HEK293 (cell line): ENCODE measurements around the gene CHD1.
A peak's percentile ranks its signal among the peaks of the same experiment; 100 is the strongest.

Experiments used
- BCL11A ChIP-seq: fragments of 450-650 bp; formaldehyde crosslinking; IDR thresholded peaks from 2 replicates; pipeline ENCODE4 v1.5.1; 2016; ENCODE audit warnings: low read depth, missing biosample characterization, missing genetic modification characterization
- KLF8 ChIP-seq: fragments of 450-650 bp; formaldehyde crosslinking; IDR thresholded peaks from 2 replicates; pipeline ENCODE4 v1.5.1; 2016; ENCODE audit warnings: missing biosample characterization, missing genetic modification characterization
- RBAK ChIP-seq: fragments of 450-650 bp; formaldehyde crosslinking; IDR thresholded peaks from 2 replicates; pipeline ENCODE4 v1.5.1; 2016; ENCODE audit warnings: missing biosample characterization, missing genetic modification characterization
- ZBTB7A ChIP-seq: fragments of 450-650 bp; formaldehyde crosslinking; IDR thresholded peaks from 2 replicates; pipeline ENCODE4 v1.5.1; 2016; ENCODE audit warnings: low read depth, missing biosample characterization, missing genetic modification characterization
- ZFP41 ChIP-seq: fragments of 450-650 bp; formaldehyde crosslinking; IDR thresholded peaks from 2 replicates; pipeline ENCODE4 v1.5.1; 2016; ENCODE audit warnings: missing biosample characterization, missing genetic modification characterization, borderline replicate concordance
- ZNF140 ChIP-seq: fragments of 450-650 bp; formaldehyde crosslinking; IDR thresholded peaks from 2 replicates; pipeline ENCODE4 v1.5.1; 2016; ENCODE audit warnings: missing biosample characterization, missing genetic modification characterization
- ZNF16 ChIP-seq: fragments of 450-650 bp; formaldehyde crosslinking; IDR thresholded peaks from 2 replicates; pipeline ENCODE4 v1.5.1; 2016; ENCODE audit warnings: low read depth, missing biosample characterization, missing genetic modification characterization
- ZNF175 ChIP-seq: fragments of 450-650 bp; formaldehyde crosslinking; IDR thresholded peaks from 2 replicates; pipeline ENCODE4 v1.5.1; 2016; ENCODE audit warnings: missing biosample characterization, missing genetic modification characterization
- ZNF223 ChIP-seq: fragments of 450-650 bp; formaldehyde crosslinking; IDR thresholded peaks from 2 replicates; pipeline ENCODE4 v1.5.1; 2016; ENCODE audit warnings: missing biosample characterization, missing genetic modification characterization
- ZNF24 ChIP-seq: fragments of 450-650 bp; formaldehyde crosslinking; IDR thresholded peaks from 2 replicates; pipeline ENCODE4 v1.5.1; 2016; ENCODE audit warnings: missing biosample characterization, missing genetic modification characterization
- ZNF426 ChIP-seq: fragments of 450-650 bp; formaldehyde crosslinking; IDR thresholded peaks from 2 replicates; pipeline ENCODE4 v1.5.1; 2017; ENCODE audit warnings: missing biosample characterization, missing genetic modification characterization, mild to moderate bottlenecking, inconsistent platforms, moderate library complexity
- ZNF660 ChIP-seq: fragments of 450-650 bp; IDR thresholded peaks from 2 replicates; pipeline ENCODE4 v1.5.1; 2018; ENCODE audit warnings: missing biosample characterization, mild to moderate bottlenecking, missing genetic modification characterization
- ZNF701 ChIP-seq: fragments of 450-650 bp; formaldehyde crosslinking; IDR thresholded peaks from 2 replicates; pipeline ENCODE4 v1.5.1; 2016; ENCODE audit warnings: missing biosample characterization, missing genetic modification characterization
- ZNF768 ChIP-seq: fragments of 450-650 bp; formaldehyde crosslinking; IDR thresholded peaks from 2 replicates; pipeline ENCODE4 v1.5.1; 2018; ENCODE audit warnings: missing biosample characterization, mild to moderate bottlenecking, missing genetic modification characterization
- ZSCAN23 ChIP-seq: fragments of 450-650 bp; formaldehyde crosslinking; IDR thresholded peaks from 2 replicates; pipeline ENCODE4 v1.5.1; 2016; ENCODE audit warnings: missing biosample characterization, missing genetic modification characterization
- TF ChIP-seq, protein P1 (sequence below): fragments of 450-650 bp; formaldehyde crosslinking; IDR thresholded peaks from 2 replicates; pipeline ENCODE4 v1.5.1; 2016; ENCODE audit warnings: missing biosample characterization, missing genetic modification characterization
- TF ChIP-seq, protein P2 (sequence below): fragments of 450-650 bp; formaldehyde crosslinking; IDR thresholded peaks from 2 replicates; pipeline ENCODE4 v1.5.1; 2016; ENCODE audit warnings: missing biosample characterization, missing genetic modification characterization
- TF ChIP-seq, protein P3 (sequence below): fragments of 450-650 bp; formaldehyde crosslinking; IDR thresholded peaks from 2 replicates; pipeline ENCODE4 v1.5.1; 2017; ENCODE audit warnings: missing biosample characterization, missing genetic modification characterization
- TF ChIP-seq, protein P4 (sequence below): fragments of 450-650 bp; IDR thresholded peaks from 2 replicates; pipeline ENCODE4 v1.5.1; 2018; ENCODE audit warnings: missing biosample characterization, missing genetic modification characterization
- TF ChIP-seq, protein P5 (sequence below): fragments of 450-650 bp; formaldehyde crosslinking; IDR thresholded peaks from 2 replicates; pipeline ENCODE4 v1.5.1; 2016; ENCODE audit warnings: missing biosample characterization, missing genetic modification characterization
- TF ChIP-seq, protein P6 (sequence below): fragments of 450-650 bp; formaldehyde crosslinking; IDR thresholded peaks from 2 replicates; pipeline ENCODE4 v1.5.1; 2016; ENCODE audit warnings: missing biosample characterization, missing genetic modification characterization, low read depth
- TF ChIP-seq, protein P7 (sequence below): fragments of 450-650 bp; formaldehyde crosslinking; IDR thresholded peaks from 2 replicates; pipeline ENCODE4 v1.5.1; 2016; ENCODE audit warnings: missing biosample characterization, missing genetic modification characterization
- TF ChIP-seq, protein P8 (sequence below): fragments of 450-650 bp; formaldehyde crosslinking; IDR thresholded peaks from 2 replicates; pipeline ENCODE4 v1.5.1; 2016; ENCODE audit warnings: missing biosample characterization, missing genetic modification characterization

CHD1 gene

DNA sequence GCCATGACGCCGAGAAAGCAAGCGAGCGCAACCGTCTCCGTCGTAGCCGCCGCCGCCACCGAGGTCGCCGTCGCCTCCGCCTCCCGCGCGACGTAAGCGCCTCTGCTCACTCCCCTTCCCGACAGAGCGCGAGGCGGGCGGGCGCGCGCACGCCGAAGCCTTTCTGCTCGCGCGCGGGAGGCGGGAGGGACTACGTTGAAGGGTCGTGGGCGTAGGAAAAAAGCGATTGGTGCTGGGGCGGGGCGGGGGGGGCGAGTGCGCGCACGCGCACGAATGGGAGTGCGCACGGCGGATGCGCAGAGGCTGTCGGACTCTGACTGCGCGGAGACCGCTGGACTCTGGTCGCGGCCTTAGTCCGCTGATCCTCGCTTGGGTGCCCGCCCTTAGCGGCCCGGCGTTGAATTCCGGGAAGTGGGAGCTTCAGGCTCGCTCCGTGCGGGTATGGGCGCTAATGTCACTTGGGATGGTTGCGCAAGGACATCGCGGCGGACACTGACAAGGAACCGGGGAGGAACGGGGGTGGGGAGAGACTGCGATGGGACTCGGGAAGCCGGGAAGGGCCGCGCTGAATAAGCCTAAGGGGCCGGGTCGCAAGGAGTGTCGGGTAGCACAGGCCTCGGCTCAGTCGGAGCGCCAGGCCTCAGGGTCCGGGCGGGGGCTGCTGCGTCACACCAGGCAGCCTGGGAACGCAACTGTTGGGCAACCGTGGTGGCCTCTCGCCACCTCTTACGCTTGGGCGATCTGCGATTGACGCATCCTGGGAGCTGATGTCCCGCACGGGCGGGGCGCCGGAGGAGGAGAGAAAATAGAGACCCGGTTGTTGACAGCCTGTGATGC lies at the start of gene CHD1 (continued):
- TF ChIP-seq, protein P1, sequence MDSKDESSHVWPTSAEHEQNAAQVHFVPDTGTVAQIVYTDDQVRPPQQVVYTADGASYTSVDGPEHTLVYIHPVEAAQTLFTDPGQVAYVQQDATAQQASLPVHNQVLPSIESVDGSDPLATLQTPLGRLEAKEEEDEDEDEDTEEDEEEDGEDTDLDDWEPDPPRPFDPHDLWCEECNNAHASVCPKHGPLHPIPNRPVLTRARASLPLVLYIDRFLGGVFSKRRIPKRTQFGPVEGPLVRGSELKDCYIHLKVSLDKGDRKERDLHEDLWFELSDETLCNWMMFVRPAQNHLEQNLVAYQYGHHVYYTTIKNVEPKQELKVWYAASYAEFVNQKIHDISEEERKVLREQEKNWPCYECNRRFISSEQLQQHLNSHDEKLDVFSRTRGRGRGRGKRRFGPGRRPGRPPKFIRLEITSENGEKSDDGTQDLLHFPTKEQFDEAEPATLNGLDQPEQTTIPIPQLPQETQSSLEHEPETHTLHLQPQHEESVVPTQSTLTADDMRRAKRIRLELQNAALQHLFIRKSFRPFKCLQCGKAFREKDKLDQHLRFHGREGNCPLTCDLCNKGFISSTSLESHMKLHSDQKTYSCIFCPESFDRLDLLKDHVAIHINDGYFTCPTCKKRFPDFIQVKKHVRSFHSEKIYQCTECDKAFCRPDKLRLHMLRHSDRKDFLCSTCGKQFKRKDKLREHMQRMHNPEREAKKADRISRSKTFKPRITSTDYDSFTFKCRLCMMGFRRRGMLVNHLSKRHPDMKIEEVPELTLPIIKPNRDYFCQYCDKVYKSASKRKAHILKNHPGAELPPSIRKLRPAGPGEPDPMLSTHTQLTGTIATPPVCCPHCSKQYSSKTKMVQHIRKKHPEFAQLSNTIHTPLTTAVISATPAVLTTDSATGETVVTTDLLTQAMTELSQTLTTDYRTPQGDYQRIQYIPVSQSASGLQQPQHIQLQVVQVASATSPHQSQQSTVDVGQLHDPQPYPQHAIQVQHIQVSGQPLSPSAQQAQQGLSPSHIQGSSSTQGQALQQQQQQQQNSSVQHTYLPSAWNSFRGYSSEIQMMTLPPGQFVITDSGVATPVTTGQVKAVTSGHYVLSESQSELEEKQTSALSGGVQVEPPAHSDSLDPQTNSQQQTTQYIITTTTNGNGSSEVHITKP = peak; percentile 73
- TF ChIP-seq ZNF24 (tag by site-specific recombination) = peak; percentile 90
- TF ChIP-seq, protein P2, sequence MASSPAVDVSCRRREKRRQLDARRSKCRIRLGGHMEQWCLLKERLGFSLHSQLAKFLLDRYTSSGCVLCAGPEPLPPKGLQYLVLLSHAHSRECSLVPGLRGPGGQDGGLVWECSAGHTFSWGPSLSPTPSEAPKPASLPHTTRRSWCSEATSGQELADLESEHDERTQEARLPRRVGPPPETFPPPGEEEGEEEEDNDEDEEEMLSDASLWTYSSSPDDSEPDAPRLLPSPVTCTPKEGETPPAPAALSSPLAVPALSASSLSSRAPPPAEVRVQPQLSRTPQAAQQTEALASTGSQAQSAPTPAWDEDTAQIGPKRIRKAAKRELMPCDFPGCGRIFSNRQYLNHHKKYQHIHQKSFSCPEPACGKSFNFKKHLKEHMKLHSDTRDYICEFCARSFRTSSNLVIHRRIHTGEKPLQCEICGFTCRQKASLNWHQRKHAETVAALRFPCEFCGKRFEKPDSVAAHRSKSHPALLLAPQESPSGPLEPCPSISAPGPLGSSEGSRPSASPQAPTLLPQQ (tag by site-specific recombination) = peak; percentile 58
- peak; percentile 56 for TF ChIP-seq ZNF660 (tag by site-specific recombination)
- peak; percentile 72 for TF ChIP-seq KLF8
- TF ChIP-seq ZNF223 (tag by site-specific recombination) = no peak
- TF ChIP-seq BCL11A (tag by site-specific recombination) = peak; percentile 83; the same call in 1 of the 2 replicates
- no peak for TF ChIP-seq ZNF16
- TF ChIP-seq, protein P3, sequence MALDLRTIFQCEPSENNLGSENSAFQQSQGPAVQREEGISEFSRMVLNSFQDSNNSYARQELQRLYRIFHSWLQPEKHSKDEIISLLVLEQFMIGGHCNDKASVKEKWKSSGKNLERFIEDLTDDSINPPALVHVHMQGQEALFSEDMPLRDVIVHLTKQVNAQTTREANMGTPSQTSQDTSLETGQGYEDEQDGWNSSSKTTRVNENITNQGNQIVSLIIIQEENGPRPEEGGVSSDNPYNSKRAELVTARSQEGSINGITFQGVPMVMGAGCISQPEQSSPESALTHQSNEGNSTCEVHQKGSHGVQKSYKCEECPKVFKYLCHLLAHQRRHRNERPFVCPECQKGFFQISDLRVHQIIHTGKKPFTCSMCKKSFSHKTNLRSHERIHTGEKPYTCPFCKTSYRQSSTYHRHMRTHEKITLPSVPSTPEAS (tag by site-specific recombination) = peak; percentile 63
- TF ChIP-seq, protein P4, sequence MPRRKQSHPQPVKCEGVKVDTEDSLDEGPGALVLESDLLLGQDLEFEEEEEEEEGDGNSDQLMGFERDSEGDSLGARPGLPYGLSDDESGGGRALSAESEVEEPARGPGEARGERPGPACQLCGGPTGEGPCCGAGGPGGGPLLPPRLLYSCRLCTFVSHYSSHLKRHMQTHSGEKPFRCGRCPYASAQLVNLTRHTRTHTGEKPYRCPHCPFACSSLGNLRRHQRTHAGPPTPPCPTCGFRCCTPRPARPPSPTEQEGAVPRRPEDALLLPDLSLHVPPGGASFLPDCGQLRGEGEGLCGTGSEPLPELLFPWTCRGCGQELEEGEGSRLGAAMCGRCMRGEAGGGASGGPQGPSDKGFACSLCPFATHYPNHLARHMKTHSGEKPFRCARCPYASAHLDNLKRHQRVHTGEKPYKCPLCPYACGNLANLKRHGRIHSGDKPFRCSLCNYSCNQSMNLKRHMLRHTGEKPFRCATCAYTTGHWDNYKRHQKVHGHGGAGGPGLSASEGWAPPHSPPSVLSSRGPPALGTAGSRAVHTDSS (tag by site-specific recombination) = no peak; the same call in 1 of the 2 replicates
- no peak for TF ChIP-seq ZNF701 (tag by site-specific recombination)
- TF ChIP-seq ZNF768 = no peak
- TF ChIP-seq, protein P5, sequence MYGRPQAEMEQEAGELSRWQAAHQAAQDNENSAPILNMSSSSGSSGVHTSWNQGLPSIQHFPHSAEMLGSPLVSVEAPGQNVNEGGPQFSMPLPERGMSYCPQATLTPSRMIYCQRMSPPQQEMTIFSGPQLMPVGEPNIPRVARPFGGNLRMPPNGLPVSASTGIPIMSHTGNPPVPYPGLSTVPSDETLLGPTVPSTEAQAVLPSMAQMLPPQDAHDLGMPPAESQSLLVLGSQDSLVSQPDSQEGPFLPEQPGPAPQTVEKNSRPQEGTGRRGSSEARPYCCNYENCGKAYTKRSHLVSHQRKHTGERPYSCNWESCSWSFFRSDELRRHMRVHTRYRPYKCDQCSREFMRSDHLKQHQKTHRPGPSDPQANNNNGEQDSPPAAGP (tag by site-specific recombination) = peak; percentile 94
- TF ChIP-seq, protein P6, sequence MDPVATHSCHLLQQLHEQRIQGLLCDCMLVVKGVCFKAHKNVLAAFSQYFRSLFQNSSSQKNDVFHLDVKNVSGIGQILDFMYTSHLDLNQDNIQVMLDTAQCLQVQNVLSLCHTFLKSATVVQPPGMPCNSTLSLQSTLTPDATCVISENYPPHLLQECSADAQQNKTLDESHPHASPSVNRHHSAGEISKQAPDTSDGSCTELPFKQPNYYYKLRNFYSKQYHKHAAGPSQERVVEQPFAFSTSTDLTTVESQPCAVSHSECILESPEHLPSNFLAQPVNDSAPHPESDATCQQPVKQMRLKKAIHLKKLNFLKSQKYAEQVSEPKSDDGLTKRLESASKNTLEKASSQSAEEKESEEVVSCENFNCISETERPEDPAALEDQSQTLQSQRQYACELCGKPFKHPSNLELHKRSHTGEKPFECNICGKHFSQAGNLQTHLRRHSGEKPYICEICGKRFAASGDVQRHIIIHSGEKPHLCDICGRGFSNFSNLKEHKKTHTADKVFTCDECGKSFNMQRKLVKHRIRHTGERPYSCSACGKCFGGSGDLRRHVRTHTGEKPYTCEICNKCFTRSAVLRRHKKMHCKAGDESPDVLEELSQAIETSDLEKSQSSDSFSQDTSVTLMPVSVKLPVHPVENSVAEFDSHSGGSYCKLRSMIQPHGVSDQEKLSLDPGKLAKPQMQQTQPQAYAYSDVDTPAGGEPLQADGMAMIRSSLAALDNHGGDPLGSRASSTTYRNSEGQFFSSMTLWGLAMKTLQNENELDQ (tag by site-specific recombination) = no peak
- no peak for TF ChIP-seq ZNF175 (tag by site-specific recombination)
- TF ChIP-seq, protein P7, sequence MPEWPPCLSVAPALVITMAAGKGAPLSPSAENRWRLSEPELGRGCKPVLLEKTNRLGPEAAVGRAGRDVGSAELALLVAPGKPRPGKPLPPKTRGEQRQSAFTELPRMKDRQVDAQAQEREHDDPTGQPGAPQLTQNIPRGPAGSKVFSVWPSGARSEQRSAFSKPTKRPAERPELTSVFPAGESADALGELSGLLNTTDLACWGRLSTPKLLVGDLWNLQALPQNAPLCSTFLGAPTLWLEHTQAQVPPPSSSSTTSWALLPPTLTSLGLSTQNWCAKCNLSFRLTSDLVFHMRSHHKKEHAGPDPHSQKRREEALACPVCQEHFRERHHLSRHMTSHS (tag by site-specific recombination) = no peak
- TF ChIP-seq ZFP41 (tag by site-specific recombination) = no peak
- no peak for TF ChIP-seq ZNF426 (tag by site-specific recombination)
- TF ChIP-seq, protein P8, sequence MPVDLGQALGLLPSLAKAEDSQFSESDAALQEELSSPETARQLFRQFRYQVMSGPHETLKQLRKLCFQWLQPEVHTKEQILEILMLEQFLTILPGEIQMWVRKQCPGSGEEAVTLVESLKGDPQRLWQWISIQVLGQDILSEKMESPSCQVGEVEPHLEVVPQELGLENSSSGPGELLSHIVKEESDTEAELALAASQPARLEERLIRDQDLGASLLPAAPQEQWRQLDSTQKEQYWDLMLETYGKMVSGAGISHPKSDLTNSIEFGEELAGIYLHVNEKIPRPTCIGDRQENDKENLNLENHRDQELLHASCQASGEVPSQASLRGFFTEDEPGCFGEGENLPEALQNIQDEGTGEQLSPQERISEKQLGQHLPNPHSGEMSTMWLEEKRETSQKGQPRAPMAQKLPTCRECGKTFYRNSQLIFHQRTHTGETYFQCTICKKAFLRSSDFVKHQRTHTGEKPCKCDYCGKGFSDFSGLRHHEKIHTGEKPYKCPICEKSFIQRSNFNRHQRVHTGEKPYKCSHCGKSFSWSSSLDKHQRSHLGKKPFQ (tag by site-specific recombination) = peak; percentile 75
- no peak for TF ChIP-seq RBAK (tag by site-specific recombination)
- peak; percentile 69; the same call in 1 of the 2 replicates for TF ChIP-seq ZSCAN23
- peak; percentile 91 for TF ChIP-seq ZBTB7A (tag by site-specific recombination)
- no peak for TF ChIP-seq ZNF140 (tag by site-specific recombination)
